Measurements from ENCODE around the gene IL1RAPL1.
"Not testable (repeated sequence)": the region's sequence is repeated elsewhere in the genome, so short reads cannot be mapped to it uniquely, and the experiment has no call there.

IL1RAPL1 gene

GRCh38 chrX:28766561-28766960 lies 179.3 kb downstream of the IL1RAPL1 start:
- not testable (repeated sequence) for DNase-seq (ENCODE audit: low read depth in 4 of 4, low spot score in 1 of 4)

GRCh38 chrX:28773807-28774206 lies 186.6 kb downstream of the IL1RAPL1 start:
- DNase-seq (ENCODE audit: low read depth in 4 of 4, low spot score in 1 of 4): no peak

- DNase-seq (ENCODE audit: low read depth in 4 of 4, low spot score in 1 of 4): no peak
These were observed 200.0 kb downstream of the IL1RAPL1 start for GRCh38 chrX:28787206-28787605.

- DNase-seq (ENCODE audit: low read depth in 4 of 4, low spot score in 1 of 4): not testable (repeated sequence)
These were observed 213.4 kb downstream of the IL1RAPL1 start for GRCh38 chrX:28800671-28801070.

GRCh38 chrX:28802625-28803024 lies 215.4 kb downstream of the IL1RAPL1 start:
- DNase-seq (ENCODE audit: low read depth in 4 of 4, low spot score in 1 of 4): no peak

GRCh38 chrX:28835991-28836390 lies 248.7 kb downstream of the IL1RAPL1 start:
- DNase-seq (ENCODE audit: low read depth in 4 of 4, low spot score in 1 of 4): no peak

GRCh38 chrX:28843817-28844216 lies 256.6 kb downstream of the IL1RAPL1 start:
- no peak for DNase-seq (ENCODE audit: low read depth in 4 of 4, low spot score in 1 of 4)

- DNase-seq (ENCODE audit: low read depth in 4 of 4, low spot score in 1 of 4): no peak
These were observed 260.2 kb downstream of the IL1RAPL1 start for GRCh38 chrX:28847423-28847822.

GRCh38 chrX:28848707-28849106 lies 261.5 kb downstream of the IL1RAPL1 start:
- no peak for DNase-seq (ENCODE audit: low read depth in 4 of 4, low spot score in 1 of 4)

- no peak for DNase-seq (ENCODE audit: low read depth in 4 of 4, low spot score in 1 of 4)
These were observed 263.7 kb downstream of the IL1RAPL1 start for GRCh38 chrX:28850955-28851354.

GRCh38 chrX:28851871-28852270 lies 264.6 kb downstream of the IL1RAPL1 start:
- DNase-seq (ENCODE audit: low read depth in 4 of 4, low spot score in 1 of 4): no peak

- no peak for DNase-seq (ENCODE audit: low read depth in 4 of 4, low spot score in 1 of 4)
These were observed 267.4 kb downstream of the IL1RAPL1 start for GRCh38 chrX:28854637-28855036.

GRCh38 chrX:28876408-28876807 lies 289.2 kb downstream of the IL1RAPL1 start:
- DNase-seq (ENCODE audit: low read depth in 4 of 4, low spot score in 1 of 4): no peak

GRCh38 chrX:28876901-28877300 lies 289.7 kb downstream of the IL1RAPL1 start:
- no peak for DNase-seq (ENCODE audit: low read depth in 4 of 4, low spot score in 1 of 4)

GRCh38 chrX:28880136-28880535 lies 292.9 kb downstream of the IL1RAPL1 start:
- DNase-seq (ENCODE audit: low read depth in 4 of 4, low spot score in 1 of 4): no peak

GRCh38 chrX:28884823-28885222 lies 297.6 kb downstream of the IL1RAPL1 start:
- DNase-seq (ENCODE audit: low read depth in 4 of 4, low spot score in 1 of 4): no peak

GRCh38 chrX:28888416-28888815 lies 301.2 kb downstream of the IL1RAPL1 start:
- no peak for DNase-seq (ENCODE audit: low read depth in 4 of 4, low spot score in 1 of 4)

- DNase-seq (ENCODE audit: low read depth in 4 of 4, low spot score in 1 of 4): no peak
These were observed 302.4 kb downstream of the IL1RAPL1 start for GRCh38 chrX:28889591-28890090.

- DNase-seq (ENCODE audit: low read depth in 4 of 4, low spot score in 1 of 4): no peak
These were observed 314.4 kb downstream of the IL1RAPL1 start for GRCh38 chrX:28901637-28902036.

GRCh38 chrX:28910487-28910886 lies 323.2 kb downstream of the IL1RAPL1 start:
- DNase-seq (ENCODE audit: low read depth in 4 of 4, low spot score in 1 of 4): no peak

- no peak for DNase-seq (ENCODE audit: low read depth in 4 of 4, low spot score in 1 of 4)
These were observed 333.1 kb downstream of the IL1RAPL1 start for GRCh38 chrX:28920153-28920943.

- DNase-seq (ENCODE audit: low read depth in 4 of 4, low spot score in 1 of 4): no peak
These were observed 334.9 kb downstream of the IL1RAPL1 start for GRCh38 chrX:28922106-28922505.

GRCh38 chrX:28946846-28947245 lies 359.6 kb downstream of the IL1RAPL1 start:
- DNase-seq (ENCODE audit: low read depth in 4 of 4, low spot score in 1 of 4): no peak
